Measurements from ENCODE around the gene DFFA. TPM values are rescaled to one million over a fixed set of nuclear protein-coding genes. Genes with fewer than 3 reads are reported as not detected.
A peak's percentile ranks its signal among the peaks of the same experiment; 100 is the strongest.
"Not testable (repeated sequence)": the region's sequence is repeated elsewhere in the genome, so short reads cannot be mapped to it uniquely, and the experiment has no call there.

The DFFA gene
- total and polyA plus RNA-seq, 4 donors, result 10.6 to 20.0 (median 14.3) TPM

DNA sequence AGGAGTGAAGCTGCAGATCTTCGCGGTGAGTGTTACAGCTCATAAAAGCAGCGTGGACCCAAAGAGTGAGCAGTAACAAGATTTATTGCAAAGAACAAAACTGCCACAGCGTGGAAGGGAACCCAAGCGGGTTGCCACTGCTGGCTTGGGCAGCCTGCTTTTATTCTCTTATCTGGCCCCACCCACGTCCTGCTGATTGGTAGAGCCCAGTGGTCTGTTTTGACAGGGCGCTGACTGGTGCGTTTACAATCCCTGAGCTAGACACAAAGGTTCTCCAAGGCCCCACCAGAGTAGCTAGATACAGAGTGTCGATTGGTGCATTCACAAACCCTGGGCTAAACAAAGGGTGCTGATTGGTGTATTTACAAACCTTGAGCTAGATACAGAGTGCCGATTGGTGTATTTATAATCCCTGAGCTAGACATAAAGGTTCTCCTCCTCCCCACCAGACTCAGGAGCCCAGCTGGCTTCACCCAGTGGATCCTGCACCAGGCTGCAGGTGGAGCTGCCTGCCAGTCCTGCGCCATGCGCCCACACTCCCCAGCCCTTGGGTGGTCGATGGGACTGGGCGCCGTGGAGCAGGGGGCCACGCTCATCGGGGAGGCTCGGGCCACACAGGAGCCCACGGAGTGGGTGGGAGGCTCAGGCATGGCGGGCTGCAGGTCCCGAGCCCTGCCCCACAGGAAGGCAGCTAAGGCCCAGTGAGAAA is 46.3 kb downstream of the DFFA start:
- not testable (repeated sequence) for H3K27ac ChIP-seq (ENCODE audit: low read depth in 1 of 2, low read length in 2 of 2); H3K9ac ChIP-seq (ENCODE audit: low read depth in 1 of 2, low read length in 2 of 2); H3K9me3 ChIP-seq (ENCODE audit: control insufficient read depth in 4 of 4, low read length in 3 of 4); DNase-seq (ENCODE audit: low spot score); H3K36me3 ChIP-seq (ENCODE audit: control insufficient read depth in 4 of 4, insufficient read depth in 3 of 4, low read depth in 1 of 4, low read length in 3 of 4); H3K4me3 ChIP-seq (ENCODE audit: low read depth in 1 of 3, low read length in 3 of 3); H3K27me3 ChIP-seq (ENCODE audit: control insufficient read depth in 4 of 4, insufficient read depth in 4 of 4, low read length in 3 of 4)
- H3K4me1 ChIP-seq (ENCODE audit: control insufficient read depth in 4 of 4, insufficient read depth in 4 of 4, low read length in 3 of 4), result peaks cover 2 to 12% (median 6%) of the 10 kb centered on the region in 4 donors
- 88% methylated on average over 21 of the region's 21 CpGs for WGBS

DNA sequence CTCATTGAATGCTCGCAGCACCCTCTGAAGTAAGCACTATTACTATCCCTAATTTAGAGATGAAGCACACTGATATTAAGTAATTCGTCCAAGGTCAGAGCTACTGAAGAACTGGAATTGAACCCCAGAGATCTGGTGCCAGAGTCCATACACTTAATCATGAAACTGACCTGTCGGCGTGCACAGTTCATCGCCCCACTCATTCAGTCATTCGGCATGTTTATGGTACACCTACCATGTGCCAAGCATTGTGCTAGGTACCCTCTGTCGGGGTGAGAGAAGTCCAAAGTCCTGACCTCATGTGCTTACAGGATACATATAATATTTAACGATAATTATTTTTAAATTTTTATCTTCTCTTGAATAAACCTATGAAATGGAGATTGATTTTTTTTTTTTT is 47.7 kb downstream of the DFFA start:
- Histone ChIP-seq H3K27me3 (ENCODE audit: control insufficient read depth in 4 of 4, insufficient read depth in 4 of 4, low read length in 3 of 4) (no peaks in the 10 kb centered on the region), H3K4me1 (ENCODE audit: control insufficient read depth in 4 of 4, insufficient read depth in 4 of 4, low read length in 3 of 4) (peaks cover 0 to 3% (median 0%) of the 10 kb centered on the region in 4 donors), H3K9me3 (ENCODE audit: control insufficient read depth in 4 of 4, low read length in 3 of 4) (no peaks in the 10 kb centered on the region), H3K36me3 (ENCODE audit: control insufficient read depth in 4 of 4, insufficient read depth in 3 of 4, low read depth in 1 of 4, low read length in 3 of 4) (peaks cover 3 to 12% (median 8%) of the 10 kb centered on the region in 4 donors), H3K9ac (ENCODE audit: low read depth in 1 of 2, low read length in 2 of 2) (no peak overlapping the region), H3K4me3 (ENCODE audit: low read depth in 1 of 3, low read length in 3 of 3) (no peak overlapping the region), H3K27ac (ENCODE audit: low read depth in 1 of 2, low read length in 2 of 2) (no peak overlapping the region)
- no peak for DNase-seq (ENCODE audit: low spot score)
- WGBS, result 77% methylated on average over 8 of the region's 8 CpGs
- TF ChIP-seq, protein P1, sequence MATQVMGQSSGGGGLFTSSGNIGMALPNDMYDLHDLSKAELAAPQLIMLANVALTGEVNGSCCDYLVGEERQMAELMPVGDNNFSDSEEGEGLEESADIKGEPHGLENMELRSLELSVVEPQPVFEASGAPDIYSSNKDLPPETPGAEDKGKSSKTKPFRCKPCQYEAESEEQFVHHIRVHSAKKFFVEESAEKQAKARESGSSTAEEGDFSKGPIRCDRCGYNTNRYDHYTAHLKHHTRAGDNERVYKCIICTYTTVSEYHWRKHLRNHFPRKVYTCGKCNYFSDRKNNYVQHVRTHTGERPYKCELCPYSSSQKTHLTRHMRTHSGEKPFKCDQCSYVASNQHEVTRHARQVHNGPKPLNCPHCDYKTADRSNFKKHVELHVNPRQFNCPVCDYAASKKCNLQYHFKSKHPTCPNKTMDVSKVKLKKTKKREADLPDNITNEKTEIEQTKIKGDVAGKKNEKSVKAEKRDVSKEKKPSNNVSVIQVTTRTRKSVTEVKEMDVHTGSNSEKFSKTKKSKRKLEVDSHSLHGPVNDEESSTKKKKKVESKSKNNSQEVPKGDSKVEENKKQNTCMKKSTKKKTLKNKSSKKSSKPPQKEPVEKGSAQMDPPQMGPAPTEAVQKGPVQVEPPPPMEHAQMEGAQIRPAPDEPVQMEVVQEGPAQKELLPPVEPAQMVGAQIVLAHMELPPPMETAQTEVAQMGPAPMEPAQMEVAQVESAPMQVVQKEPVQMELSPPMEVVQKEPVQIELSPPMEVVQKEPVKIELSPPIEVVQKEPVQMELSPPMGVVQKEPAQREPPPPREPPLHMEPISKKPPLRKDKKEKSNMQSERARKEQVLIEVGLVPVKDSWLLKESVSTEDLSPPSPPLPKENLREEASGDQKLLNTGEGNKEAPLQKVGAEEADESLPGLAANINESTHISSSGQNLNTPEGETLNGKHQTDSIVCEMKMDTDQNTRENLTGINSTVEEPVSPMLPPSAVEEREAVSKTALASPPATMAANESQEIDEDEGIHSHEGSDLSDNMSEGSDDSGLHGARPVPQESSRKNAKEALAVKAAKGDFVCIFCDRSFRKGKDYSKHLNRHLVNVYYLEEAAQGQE (IDR thresholded peaks at IDR 0.05), result no peak
- TF ChIP-seq, protein P2, sequence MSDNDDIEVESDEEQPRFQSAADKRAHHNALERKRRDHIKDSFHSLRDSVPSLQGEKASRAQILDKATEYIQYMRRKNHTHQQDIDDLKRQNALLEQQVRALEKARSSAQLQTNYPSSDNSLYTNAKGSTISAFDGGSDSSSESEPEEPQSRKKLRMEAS (IDR thresholded peaks at IDR 0.05), result no peak
- TF ChIP-seq RAD21 (IDR thresholded peaks at IDR 0.05) (no peak), SP1 (IDR thresholded peaks at IDR 0.05) (no peak), TAF1 (conservative IDR thresholded peaks at IDR 0.05) (no peak), HNF4G (IDR thresholded peaks at IDR 0.05) (no peak), FOXA2 (IDR thresholded peaks at IDR 0.05) (no peak), NR2F2 (IDR thresholded peaks at IDR 0.05) (no peak), YY1 (IDR thresholded peaks at IDR 0.05) (no peak)

DNA sequence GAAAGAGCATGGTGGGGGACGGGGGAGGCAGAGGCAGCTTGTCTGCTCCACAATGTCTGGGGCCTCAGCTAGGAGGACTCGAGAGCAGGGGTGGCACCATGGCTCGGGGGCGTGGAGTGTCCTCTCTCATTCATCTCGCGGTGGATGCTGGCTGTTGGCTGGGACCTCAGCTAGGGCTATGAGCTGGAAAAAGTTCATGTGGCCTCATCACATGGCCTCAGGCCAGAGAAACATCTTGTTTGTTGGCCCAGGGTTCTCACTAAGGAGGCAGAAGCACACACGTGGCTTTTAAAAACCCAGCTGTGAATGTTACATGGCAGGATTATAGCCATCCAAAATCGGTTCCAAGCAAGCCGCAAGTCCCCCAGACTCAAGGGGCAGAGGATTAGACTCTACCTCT is 48.3 kb downstream of the DFFA start:
- no peak for DNase-seq (ENCODE audit: low spot score)

More for the DNA sequence above, 48.3 kb downstream of the DFFA start:
- TF ChIP-seq NR2F2 (IDR thresholded peaks at IDR 0.05) (no peak), RXRA (IDR thresholded peaks at IDR 0.05) (peak in 1 of 2 donors; percentile 12)
- TF ChIP-seq, protein P3, sequence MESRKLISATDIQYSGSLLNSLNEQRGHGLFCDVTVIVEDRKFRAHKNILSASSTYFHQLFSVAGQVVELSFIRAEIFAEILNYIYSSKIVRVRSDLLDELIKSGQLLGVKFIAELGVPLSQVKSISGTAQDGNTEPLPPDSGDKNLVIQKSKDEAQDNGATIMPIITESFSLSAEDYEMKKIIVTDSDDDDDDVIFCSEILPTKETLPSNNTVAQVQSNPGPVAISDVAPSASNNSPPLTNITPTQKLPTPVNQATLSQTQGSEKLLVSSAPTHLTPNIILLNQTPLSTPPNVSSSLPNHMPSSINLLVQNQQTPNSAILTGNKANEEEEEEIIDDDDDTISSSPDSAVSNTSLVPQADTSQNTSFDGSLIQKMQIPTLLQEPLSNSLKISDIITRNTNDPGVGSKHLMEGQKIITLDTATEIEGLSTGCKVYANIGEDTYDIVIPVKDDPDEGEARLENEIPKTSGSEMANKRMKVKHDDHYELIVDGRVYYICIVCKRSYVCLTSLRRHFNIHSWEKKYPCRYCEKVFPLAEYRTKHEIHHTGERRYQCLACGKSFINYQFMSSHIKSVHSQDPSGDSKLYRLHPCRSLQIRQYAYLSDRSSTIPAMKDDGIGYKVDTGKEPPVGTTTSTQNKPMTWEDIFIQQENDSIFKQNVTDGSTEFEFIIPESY (IDR thresholded peaks at IDR 0.05), result no peak
- no peak overlapping the region for H3K9ac ChIP-seq (ENCODE audit: low read depth in 1 of 2, low read length in 2 of 2)
- WGBS, result 53% methylated on average over 9 of the region's 9 CpGs
- H3K27ac ChIP-seq (ENCODE audit: low read depth in 1 of 2, low read length in 2 of 2), result no peak overlapping the region
- no peaks in the 10 kb centered on the region for H3K9me3 ChIP-seq (ENCODE audit: control insufficient read depth in 4 of 4, low read length in 3 of 4)
- H3K4me1 ChIP-seq (ENCODE audit: control insufficient read depth in 4 of 4, insufficient read depth in 4 of 4, low read length in 3 of 4), result peaks cover 0 to 3% (median 0%) of the 10 kb centered on the region in 4 donors
- H3K27me3 ChIP-seq (ENCODE audit: control insufficient read depth in 4 of 4, insufficient read depth in 4 of 4, low read length in 3 of 4), result no peaks in the 10 kb centered on the region
- no peak overlapping the region for H3K4me3 ChIP-seq (ENCODE audit: low read depth in 1 of 3, low read length in 3 of 3)
- H3K36me3 ChIP-seq (ENCODE audit: control insufficient read depth in 4 of 4, insufficient read depth in 3 of 4, low read depth in 1 of 4, low read length in 3 of 4), result peaks cover 9 to 17% (median 14%) of the 10 kb centered on the region in 4 donors
